HG02981 (cell line): ENCODE results near the gene GDF9.

Source experiments
- ATAC-seq: cut with Tn5 transposase; IDR thresholded peaks from one replicate; pipeline ENCODE4 v1.9.1; 2021; ENCODE audit warnings: mild to moderate bottlenecking, moderate library complexity; ENCODE audit not compliant: unreplicated experiment

The GDF9 gene, protein sequence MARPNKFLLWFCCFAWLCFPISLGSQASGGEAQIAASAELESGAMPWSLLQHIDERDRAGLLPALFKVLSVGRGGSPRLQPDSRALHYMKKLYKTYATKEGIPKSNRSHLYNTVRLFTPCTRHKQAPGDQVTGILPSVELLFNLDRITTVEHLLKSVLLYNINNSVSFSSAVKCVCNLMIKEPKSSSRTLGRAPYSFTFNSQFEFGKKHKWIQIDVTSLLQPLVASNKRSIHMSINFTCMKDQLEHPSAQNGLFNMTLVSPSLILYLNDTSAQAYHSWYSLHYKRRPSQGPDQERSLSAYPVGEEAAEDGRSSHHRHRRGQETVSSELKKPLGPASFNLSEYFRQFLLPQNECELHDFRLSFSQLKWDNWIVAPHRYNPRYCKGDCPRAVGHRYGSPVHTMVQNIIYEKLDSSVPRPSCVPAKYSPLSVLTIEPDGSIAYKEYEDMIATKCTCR

DNA sequence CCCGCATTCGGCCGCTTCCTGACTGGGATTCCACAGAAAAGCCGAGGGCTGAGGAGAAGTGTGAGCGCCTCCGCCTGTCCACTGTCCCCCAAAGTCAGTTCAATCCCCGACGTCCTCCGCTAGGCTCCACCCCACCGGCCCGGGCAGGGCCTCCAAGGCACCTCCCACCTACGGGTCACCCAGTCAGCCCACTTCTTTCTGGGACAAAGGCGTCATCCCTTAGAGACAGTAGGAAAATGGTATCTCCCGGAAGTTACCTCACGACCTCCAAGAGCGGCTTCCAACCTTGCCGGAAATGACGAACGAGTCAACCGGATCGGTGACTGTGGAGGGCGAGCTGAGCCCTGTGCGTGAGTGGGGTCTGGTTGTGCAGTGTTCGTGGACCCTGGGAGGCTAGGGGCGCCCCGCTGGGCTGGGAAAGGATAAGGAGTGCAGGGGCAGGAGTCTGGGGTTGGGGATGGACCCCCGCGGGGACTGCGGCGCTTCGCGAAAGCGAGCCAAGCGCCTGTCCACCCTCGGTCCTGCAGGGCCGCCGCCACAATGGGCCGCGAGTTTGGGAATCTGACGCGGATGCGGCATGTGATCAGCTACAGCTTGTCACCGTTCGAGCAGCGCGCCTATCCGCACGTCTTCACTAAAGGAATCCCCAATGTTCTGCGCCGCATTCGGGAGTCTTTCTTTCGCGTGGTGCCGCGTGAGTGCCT is at the start of gene GDF9, which contains the start of gene UQCRQ:
Gene GDF9 (minus strand): TSS at position 128 of the 704 bp plus-strand sequence. CDS start 1,936 bp downstream, outside the sequence.
Gene UQCRQ (plus strand): TSS at position 301 of the 704 bp plus-strand sequence. CDS start 240 bp downstream, at position 541.
- peak; percentile 99 for ATAC-seq

DNA sequence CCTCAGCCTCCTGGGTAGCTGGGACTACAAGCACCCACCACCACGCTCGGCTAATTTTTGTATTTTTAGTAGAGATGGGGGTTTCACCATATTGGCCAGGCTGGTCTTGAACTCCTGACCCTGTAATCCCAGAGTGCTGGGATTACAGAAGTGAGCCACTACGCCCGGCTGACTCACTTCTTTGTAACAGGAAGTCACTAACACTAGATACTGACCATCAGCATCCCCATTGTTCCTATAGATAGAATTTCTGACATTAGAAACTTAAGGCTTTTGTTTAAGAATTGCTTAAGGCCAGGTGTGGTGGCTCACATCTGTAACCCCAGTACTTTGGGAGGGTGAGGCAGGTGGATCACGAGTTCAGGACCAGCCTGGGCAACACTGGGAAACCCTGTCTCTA is 49.4 kb upstream of the GDF9 start:
- ATAC-seq, result no peak

DNA sequence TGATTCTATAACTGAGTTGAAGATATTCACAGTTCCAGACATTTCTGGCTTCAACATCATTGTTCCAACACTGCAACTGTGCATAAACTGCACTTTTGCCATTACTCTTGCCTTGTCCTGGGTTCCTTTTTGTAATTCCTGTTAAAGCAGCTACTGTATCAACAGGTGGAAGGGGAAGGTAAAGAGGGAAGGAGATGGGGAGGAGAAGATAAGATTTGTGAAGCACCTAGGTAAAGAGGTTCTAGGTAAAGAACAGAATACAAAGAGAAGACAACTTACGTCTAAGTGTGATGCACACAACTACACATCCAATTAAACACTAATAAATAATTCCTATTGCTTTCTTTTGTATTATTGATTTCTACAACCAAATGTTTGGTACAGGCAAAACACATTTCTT is 43.4 kb upstream of the GDF9 start:
- ATAC-seq, result no peak

DNA sequence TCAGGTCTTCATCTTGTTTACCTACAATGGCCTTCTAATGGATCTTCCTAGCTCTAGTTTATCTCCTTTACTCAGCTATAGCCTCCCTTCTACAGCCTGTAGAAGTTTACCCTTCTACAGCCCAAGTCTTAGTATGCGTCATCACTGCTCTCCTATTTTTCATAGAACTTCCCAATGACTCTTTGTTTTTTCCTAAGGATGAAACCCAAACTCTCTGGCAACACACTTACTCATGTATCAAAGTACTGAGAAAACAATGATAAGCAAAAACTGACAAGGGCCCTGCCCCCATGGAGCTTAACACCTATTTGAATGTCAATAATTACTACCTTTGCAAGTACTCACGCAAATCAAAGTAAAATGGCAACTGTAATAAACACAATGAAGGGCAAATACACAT is 40.9 kb upstream of the GDF9 start:
- no peak for ATAC-seq

DNA sequence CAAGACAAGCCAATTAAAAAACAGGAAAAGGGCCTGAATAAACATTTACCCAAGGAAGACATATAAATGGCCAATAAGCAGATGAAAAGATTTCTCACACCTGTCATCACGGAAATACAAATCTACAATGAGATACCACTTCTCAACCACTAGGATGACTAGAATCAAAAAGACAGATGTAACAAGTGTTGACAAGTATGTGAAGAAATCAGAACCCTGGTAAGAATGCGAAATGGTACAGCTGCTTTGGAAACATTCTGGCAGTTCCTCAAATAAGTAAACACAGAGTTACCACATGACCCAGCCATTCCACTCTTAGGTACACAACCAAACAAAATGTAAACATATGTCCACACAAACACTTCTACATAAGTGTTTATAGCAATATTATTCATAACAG is 39.7 kb upstream of the GDF9 start:
- no peak for ATAC-seq

DNA sequence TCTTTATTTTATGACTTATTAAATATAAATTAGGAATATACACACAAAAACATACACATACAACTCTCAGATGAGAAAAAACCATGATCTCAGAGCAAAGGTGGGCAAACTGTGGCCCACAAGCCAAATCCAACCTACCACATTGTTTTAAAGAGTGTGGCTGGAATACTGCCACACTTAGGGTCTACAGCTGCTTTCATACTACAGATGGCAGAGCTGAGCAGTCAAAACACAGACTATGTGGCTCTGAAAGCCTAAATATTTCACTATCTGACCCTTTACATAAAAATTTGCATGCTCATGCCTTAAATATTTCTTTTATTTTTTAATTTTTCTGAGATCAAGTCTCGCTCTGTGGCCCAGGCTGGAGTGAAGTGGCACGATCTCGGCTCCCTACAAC is 35.5 kb upstream of the GDF9 start:
- no peak for ATAC-seq

DNA sequence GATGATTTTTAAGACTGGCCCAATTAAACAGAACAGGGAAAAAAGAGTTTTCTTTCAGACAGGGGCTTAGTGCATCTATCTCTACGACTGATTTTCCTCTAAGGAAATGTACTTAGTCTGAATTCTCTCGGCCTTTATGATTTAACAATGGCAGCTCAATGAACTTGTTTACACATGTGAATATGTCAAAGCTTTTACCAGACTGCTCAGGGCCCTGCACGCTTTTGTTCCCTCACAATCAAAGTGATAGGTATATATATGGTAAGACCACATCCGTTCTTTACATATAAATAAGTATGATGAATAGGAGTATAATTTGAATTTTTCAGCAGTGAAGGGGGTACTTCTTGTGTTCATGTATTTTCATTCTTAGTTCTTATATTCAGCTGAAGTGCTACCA is 34.8 kb upstream of the GDF9 start:
- ATAC-seq, result no peak

DNA sequence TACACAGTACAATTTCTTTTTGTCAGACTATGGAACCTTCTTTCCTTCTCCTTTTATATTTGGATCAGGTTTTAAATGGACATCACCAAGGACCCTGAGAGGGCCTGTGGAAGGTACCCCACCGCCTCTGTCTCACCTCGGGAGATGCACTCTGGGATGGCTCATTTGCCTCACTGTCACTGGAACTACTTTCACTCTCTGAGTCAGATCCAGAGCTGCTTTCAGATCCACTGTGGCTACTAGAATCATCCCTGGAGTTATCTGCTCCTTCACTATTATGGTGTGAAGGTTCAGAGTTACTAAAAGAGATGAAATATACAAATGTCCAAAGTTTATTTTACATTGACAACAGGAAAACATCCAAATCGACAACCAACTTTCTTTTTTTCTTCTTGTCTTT is 31.8 kb upstream of the GDF9 start:
- ATAC-seq, result no peak

DNA sequence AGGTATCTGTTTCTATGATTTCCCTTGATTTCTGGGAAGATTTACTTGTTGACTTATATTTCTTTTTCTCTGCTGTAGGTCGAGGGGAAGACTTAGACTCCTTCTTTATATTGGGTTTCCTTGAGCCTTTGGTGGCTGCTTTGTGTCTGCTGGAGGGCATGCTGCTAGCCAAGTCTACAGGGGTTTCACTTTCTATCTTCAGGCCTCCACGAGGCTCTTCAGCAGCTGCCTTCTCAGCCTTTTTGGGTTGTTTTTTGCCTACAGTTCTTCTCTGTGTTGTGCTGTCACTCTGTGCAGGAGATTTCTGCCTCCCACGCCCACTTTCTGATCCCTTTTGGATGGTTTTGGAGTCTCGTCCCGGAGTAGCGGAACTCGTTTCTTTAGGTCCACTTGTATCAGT is 30.4 kb upstream of the GDF9 start:
- ATAC-seq, result no peak

DNA sequence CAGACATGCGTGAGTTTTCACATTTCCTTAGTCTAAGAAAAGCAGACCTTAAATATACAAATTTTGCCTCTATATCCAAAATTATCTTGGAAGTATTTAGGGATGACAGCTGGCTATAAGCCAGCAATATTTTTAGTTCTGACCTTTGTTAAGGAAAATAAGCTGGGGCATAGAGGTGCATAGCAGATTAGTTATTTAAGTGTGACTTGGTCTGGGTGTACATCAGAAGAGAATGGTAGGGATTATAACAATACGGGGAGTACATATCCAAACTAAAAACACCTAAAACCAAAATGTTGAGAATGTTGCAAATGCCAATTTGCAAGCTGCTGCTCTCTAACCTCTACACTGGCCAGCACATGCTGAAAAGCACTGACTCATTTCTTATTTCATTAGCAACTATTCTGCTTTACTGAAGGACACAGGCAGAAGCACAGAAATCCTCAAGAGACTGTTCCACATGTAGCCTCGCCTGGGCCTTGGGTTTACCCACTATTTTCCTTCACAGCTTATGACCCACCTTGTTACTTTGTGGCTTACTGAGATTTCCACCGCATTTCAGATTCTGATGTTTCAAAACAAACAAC is 29.5 kb upstream of the GDF9 start:
- no peak for ATAC-seq

DNA sequence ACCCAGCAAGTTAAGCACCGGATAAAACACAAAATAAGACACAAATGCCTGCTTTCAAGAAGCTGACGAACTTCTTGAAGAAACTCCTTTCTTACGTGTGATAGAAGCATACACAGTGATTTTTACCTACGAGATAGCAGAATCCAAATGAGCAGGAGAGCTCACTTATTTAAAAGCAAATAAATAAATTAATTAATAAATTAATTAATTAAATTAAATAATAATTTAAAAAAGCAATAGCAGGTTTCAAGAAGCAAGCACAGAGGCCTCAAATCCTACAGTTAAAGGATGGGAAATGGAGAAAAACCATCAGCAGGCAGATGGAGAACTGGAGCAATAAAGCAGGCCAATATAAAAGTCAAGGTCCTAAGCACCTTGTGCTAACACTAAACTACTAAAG is 24.5 kb upstream of the GDF9 start:
- ATAC-seq, result no peak

DNA sequence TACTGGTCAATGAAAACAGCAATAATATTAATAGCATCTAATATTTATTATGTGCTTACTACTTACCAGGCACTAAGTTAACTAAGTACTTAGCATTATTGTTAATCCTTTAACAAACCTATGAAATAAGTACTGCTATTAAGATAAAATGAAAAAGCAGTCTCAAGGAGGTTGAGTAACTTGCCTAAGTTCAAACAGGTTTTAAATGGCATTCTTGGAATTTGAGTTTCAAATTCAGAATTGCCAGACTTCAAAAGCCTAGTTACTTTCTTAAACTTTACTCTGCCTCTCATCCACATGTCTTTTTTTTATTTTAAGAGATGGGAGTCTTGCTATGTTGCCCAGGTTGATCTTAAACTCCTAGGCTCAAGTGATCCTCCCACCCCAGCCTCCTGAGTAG is 23.2 kb upstream of the GDF9 start:
- ATAC-seq, result no peak

DNA sequence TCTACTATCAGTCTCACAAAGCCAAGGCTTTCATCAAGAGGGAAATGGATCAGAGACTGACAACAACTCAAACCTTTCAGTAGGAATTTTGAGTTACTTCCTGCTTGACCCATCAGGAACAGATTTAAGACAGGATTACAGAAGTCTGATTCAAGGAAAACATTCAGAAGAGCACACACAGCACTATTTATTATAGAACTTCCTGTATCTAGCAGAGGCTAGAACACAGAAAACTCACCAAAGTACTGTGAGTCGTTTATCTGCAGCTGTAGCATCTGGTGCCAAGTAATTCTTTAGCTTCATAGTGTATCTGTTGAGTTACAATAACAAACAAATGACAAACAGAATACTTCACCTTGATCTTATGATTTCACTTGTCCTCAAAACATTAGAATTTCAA is 21.0 kb upstream of the GDF9 start:
- no peak for ATAC-seq

DNA sequence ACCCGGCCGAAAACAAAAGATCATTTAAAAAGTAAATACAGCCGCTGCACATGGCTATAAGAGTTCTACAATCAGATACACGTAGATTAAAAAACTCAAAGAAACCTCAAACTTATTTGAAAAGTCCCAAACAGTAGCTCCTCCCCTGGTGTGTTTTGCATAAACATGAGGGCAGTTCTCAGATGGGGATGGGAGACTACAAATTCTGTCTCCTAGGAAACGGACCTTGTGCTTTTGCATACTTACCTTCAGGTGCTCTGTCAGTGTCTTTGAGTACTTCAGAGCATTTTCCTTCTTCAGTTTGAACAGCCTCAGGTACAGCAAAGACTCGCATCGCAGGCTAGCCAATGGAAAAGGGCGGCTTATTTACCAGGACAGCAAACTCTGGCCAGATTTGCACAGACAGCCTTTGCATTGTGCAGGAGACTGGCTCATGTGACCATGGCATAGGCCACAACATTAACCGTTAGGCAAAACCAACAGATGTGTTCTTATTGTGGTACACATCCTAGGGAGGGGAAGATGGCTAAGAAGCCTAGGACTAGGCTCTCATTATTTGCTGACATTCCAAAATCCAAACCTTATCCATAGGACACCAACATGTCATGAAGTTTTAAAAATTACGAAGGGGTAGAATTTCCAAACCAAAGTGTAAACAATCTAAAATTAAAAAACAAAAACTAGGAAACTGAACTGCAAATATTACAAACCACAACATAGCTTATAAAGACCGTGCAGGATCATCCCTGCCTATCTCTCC is 20.0 kb upstream of the GDF9 start:
- ATAC-seq, result no peak

DNA sequence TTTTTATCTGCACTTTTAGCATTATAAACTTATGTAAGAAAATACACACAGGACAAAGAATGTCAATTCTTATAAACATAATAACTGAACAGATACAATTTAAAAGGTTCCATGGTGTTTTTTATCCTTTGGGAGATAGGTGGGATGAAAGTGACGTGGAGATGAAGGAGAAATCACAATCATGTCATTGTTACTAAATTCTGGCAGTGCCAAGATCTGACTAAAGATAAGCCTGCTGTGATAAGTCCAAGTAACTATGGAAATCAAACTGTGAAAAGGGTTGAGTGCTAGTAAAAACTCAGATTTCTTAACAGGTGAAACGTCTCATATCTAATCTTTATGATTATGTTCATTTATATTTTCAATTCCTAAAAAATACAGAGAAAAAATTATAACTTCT is 18.3 kb upstream of the GDF9 start:
- ATAC-seq, result no peak

DNA sequence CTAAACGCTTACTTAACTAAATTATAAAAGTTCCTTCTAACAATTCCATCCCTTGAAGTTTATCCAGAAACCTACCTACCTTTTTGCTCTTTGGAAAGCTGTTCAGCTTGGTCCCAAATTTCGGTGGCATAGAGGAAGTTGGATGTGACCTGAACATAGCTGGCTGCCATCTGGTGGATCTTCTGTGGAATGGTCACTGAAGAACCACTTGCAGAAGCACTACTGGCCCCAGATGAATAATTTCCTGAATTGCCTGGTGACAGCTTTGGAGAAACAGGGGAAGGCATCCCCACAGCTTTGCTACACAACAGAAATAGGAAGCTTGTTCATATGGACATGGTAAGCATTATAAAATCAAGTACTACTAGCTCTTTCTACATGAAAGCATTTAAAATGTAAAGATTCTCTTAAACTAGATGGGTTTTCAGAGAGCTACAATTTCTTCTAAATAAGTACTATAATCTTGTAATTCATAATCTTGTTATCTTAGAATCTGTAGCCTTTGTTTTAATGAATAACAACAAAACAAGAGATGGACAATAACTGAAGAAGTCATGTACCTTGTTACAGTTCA is 17.1 kb upstream of the GDF9 start:
- no peak for ATAC-seq

DNA sequence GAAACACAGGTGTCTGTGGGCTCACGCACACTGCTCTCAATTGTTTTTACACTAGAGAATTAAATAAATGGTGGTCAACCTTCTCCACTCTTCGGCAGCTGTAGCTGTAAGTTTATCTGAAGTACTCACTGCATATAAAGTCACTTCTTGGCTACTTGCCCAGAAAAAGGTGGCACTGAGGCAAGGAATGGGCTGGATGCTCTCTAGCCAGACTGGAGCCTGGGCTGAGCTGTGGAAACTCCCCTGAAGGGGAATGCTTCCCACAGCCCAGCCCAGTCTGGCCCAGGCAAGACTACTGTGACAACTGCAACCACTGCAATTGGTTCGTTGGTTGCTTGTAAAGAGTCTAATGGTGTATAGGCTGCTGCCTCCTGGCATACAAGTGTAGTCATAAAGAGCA is 11.7 kb upstream of the GDF9 start:
- ATAC-seq, result no peak

DNA sequence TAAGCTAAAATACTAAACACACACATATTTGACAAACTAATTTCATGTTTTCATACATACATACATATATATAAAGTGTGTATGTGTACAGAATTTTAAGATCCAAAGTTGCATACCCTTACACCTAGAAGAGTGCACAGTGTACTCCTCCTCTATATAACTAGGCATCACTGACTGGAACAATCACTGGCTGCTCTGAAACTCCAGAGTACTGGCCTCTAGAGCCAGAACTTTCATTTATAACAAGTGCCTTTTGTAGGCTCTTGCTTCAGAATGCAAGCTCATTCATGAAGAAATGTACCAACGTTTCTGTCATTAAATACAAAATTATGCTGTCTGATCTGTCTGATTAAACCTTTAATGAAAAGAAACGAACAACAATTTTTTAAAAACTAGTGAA is 11.2 kb upstream of the GDF9 start:
- no peak for ATAC-seq

DNA sequence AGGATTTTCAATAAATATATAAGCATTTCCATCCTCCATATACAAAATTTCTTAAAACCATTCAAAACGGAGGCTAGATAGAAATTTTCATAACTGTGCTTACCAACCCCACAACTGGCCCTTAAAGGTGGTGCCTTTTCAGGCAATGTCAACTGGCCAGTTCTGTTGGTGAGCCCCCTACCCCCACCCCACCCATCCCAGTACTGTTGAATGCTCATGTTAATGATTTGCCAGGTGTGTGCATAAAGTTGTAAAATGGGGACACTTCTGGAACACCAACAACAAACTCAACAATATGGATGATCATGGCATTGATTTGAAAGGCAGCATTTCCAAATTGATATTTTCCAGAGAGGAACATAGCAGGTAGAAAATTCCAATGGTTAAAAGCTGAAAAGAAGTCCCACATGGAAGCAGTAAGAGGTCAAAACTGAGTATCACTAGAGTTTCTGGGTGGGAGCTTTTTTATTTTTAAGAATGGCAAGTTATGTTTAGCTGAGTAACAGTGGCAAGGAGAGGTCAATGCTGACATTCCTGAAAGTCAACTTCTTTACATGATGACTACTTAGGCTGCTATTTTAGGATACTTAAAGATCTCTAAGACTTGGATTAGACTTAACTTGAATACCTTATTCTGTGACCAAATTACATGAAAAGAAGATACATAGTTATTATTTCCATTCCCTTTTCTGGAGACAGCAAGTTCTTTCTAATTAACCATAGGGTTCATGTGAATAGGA is 9.9 kb upstream of the GDF9 start:
- no peak for ATAC-seq

DNA sequence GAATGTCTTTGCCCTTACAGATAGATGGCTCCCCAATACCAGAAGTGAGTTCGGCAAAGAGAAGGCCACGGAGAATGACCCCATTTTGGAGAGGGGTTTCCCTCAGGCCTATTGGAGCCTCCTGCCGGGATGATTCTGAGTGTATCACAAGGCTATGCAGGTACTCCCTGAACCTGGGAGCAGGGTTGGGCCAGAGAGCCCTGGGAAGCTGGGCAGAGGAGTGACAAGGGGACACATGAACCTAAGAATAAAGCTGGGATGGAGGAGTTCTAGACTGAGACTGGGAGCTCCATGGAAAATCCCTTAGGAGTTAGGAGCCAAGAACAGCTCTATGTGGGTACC is 7.6 kb upstream of the GDF9 start:
- no peak for ATAC-seq
